Sigmoid colon (tissue), 3 donors: ENCODE results near the gene SELENOO.

Source experiments
- CTCF ChIP-seq, 4 experiments: fragments of 450-650 bp in 3 of 4; fragments of 200-600 bp in 1 of 4; IDR thresholded peaks; one replicate each; pipeline ENCODE4 v1.5.1; 2016 to 2019; ENCODE audit warnings: antibody characterized with exemption in 4 of 4, mild to moderate bottlenecking in 3 of 4, moderate library complexity in 2 of 4
- POLR2A ChIP-seq, 2 donors: fragments of 450-650 bp; IDR thresholded peaks; one replicate each; pipeline ENCODE4 v1.6.1; 2016; ENCODE audit warnings: antibody characterized with exemption in 2 of 2, mild to moderate bottlenecking in 2 of 2, moderate library complexity in 2 of 2

DNA sequence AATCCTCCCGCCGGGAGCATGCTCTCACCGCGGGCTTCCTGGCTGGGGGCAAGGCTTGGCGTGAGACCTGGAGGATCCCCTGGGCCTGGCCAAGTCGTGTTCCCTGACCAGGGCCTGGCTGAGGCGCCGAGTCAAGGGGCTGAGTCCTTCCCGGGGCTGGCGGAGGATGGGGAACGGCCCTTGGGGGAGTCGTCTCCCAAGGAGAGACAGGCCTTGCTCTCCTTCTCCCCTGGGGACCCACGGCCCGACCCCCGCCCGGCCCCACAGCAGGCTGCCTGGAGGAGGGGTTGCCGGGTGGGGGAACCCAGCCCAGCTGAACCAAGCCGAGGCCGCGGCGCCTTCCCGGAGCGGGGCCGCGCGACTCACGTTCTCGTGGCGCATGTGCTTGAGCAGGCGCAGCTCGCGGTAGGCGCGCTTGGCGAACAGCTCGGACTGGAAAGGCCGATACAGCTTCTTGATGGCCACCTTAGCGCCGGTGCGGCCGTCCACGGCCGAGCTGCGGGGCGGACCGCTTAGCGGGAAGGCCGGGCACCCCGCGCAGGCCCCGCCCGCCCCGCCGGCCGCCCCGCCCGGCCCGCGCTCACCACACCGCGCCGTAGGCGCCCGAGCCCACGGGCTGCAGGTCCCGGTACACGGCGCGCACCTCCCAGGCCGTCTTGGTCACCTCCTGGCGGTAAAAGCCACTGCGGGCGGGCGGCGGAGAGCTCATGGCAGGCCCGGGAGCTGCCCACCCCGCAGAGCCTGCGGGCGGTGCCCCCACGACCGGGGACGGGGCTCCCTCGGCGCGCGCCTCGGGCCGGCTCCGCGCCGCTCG is 60.2 kb downstream of the SELENOO start:
- TF ChIP-seq POLR2A (IDR thresholded peaks at IDR 0.05) (no peak), CTCF (IDR thresholded peaks at IDR 0.05) (no peak)
